HTR-8/SVneo (cell line): ENCODE results near the gene HNRNPU.

Source experiments
- DNase-seq: peaks from one replicate; pipeline ENCODE4 v3.0.0; 2011; ENCODE audit warnings: low spot score, mixed read lengths; ENCODE audit not compliant: insufficient read length
- FAIRE-seq: peaks from 2 replicates; lab custom pipeline; 2011; peaks lifted over from hg19 to GRCh38; lab: Jason Lieb, UNC

The HNRNPU gene

DNA sequence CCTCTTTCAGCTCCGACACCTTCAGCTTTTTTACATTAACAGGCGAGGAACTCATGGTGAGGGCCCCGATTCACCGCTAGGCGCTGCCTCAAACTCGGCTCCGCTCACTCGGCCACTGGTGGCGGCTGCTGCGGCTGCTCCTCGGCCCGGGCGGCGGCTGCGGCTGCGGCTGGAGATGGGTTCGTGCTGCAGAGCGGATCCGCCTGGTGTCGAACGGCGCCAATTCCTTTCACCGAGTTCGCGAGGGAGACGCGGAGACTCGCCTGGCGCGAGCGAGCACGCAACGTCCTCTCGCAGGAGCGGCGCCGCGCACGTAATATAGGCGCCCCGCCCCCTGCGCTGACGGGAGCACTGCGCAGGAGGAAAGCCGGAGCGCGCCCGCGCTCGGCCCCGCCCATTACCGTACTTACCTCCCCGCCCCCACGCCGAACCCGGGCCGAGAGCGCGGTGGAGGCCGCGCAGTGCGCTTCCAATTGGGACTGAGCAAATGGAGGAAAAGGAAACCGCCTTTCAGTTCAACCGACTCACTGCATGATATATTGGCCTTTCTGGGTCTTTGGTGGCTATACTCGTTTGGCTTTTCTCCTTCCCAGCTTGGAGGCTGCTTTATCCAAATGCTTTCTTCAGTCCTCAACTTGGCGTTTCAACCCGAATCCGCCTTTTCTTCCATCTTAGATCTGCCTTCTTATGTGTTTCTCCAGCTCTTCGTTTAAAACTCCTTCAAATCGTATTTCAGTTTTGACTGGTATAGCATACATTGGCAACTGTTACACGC, at the start of gene HNRNPU:
TSS of gene HNRNPU (minus strand) at position 291 of the 775 bp plus-strand sequence. CDS start at position 55, 236 bp downstream.
- FAIRE-seq, result peak; percentile 97

DNA sequence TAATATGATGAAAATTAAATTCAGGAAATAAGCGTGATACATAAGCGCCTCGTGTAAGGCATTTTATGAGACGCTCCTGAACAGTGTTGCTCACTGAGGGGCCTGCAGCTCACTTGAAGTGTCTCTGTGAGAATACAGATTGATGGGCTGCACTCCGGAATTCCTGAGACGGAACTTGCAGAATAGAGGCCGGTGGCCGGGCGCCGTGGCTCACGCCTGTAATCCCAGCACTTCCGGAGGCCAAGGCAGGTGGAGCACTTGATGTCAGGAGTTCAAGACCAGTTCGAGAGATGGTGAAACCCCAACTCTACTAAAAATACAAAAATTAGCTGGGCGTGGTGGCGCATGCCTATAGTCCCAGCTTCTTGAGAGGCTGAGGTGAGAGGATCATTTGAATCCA, 49.5 kb upstream of the HNRNPU start:
- DNase-seq (no peak), FAIRE-seq (no peak)

More for the DNA sequence above, at the start of gene HNRNPU:
- peak; percentile 89 for DNase-seq

DNA sequence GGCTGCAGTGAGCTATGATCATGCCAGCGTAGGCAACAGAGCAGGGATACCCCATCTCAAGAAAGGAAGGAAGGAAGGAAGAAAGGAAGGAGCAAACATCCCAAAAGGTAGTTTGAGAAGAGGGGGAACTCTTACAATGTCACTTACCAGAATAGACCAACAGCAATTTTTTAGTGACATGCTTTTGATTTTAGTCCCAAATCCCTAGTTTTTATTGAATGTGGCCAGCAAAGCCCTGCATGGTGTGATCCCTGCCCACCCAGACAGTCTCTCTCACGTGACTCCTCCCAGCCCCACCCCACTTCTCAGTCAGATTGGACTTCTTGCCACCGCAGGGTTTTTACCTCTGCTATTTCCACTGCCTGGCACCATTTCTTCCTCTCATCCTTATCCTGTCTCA, 39.8 kb upstream of the HNRNPU start:
- no peak for DNase-seq
- FAIRE-seq, result no peak

DNA sequence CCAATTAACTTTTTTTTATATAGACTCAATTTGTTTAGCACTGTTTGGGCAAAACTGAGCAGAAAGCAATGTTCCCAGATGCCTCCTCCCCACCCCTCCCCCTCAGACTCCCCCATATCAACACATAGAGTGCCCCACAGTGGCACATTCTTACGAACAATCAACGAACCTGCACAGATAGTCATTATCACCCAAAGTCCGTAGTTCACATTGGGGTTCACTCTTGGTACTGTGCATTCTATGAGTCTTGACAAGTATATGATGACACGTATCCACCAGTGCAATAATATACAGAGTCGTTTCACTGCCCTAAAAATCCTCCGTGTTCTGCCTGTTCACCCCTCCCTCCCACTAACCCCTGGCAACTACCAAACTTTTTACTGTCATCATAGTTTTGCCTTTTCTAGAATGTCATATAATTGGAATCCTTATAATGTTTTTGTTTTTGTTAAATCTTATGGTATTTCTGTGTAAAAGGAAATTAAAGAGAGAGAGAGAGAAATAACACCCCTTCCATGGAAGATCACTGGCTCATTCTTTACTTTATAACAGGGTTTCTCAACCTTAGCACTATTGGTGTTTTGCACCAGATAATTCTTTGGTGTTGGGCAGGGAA, 37.2 kb upstream of the HNRNPU start:
- FAIRE-seq, result no peak

DNA sequence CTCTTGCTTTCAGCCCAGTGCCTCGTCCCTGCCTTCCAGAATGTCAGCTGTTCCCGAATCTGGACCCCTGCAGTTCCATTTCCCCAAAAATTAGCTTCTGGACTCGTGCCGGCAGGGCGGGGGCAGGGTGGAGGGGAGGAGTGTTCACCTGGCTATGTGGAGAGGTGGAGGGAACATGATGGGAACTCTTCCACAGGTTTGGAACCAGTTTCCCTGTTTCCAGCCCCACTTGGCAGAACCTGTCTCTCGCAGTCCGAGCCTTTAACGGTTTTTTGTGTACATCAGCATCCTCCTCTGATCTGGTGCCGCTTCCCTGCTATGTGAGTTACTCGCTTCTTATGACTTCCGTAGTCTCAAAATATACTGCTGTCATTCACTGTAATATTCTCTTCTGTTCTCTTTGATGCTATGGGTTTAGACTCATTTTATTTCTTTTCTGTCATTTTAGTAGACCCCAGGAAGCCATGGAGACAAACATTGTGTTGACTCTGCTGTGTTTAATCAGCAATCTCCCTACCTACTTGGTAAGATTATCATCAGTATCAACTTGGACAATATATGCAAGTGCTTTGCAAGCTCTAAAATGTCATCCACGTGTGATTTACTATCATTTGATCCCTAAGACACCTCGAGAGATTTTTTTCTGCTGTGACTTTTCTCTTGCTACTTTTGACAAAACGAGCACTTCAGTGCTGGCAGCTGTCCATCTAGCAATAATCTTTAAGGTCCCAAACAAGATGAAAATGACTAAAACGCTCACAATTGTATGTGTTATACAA, 33.3 kb upstream of the HNRNPU start:
- FAIRE-seq, result no peak
- no peak for DNase-seq

More for the DNA sequence above, 37.2 kb upstream of the HNRNPU start:
- DNase-seq, result no peak

DNA sequence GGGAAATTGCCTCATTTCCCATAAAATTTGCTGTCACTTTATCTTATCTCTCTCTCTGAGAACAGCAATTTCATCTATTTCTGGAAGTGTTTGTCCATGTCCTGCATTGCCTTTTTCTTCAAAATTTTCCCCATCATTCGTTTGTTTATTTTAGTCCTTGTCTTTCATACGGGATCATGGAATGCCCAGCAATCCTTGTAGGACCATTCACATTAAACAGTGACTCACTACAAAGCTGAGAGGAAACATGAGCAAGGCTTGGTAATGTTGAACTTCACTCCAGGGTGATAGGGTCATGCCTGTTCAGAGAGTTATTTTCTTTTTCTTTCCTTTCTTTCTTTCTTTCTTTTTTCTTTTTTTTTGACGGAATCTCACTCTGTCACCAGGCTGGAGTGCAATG, 32.2 kb upstream of the HNRNPU start:
- DNase-seq (peak; percentile 61), FAIRE-seq (no peak)

DNA sequence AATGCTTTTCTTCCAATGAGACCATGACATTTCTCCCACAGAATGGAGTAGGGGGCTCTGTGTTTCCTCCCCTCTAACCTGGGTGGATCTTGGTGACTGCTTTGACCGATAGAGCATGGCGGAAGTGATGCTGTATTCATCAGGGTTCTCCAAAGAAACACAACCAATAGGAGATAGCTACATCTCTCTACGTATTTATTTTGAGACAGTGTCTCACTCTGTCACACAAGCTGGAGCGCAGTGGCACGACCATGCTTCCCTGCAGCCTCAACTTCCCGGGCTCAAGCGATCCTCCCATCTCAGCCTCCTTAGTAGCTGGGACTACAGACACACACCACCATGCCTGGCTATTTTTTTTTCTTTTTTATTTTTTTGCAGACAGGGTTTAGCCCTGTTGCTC, 29.5 kb upstream of the HNRNPU start:
- no peak for DNase-seq
- FAIRE-seq, result no peak

DNA sequence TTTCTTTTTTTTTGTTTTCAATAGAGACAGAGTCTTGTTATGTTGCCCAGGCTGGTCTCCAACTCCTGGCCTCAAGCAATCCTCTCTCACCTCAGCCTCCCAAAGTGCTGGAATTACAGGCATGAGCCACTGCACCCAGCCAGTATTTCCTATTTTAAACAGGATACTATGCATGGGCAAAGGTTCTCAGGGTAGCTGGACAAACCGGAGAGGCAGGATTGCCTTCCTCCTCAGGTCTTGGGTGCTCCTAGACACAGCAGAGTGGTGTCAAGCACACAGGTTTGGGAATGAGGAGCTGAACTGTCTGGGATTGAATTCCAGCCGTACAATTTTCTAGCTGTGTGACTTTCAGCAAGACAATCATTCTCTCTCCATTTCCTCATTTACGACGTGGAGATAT, 22.9 kb upstream of the HNRNPU start:
- DNase-seq, result no peak
- no peak for FAIRE-seq

DNA sequence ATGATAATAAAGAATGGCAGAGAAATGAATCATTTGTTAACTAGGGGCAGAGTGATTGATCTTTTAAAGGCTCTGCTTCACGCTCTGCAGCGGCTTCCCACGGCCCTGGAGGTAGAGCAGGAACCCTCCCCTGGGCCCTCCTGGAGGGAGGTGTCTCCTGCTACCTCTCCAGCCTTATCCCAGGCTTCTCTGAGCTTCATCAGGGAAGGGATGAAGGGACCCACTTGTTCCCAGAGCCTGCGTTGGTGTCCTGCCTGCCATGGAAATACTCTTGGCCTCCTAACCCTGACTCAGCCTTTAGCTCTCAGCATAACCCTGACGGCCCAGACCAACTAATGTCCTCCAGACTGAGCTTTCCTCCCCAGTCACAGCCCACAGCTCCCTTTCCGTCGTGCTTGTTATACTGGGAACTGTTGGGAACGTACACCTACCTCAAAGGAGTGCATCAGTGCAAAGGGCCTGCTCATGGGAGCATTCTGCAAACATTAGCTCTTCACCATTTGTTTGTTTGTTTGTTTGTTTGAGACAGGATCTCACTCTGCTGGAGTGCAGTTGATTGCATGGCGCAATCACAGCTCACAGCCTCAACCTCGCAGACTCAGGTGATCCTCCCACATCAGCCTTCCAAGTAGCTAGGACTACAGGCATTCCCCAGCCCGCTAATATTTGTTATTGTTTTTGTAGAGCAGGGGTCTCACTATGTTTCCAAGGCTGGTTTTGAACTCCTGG, 17.4 kb upstream of the HNRNPU start:
- FAIRE-seq (no peak), DNase-seq (no peak)

DNA sequence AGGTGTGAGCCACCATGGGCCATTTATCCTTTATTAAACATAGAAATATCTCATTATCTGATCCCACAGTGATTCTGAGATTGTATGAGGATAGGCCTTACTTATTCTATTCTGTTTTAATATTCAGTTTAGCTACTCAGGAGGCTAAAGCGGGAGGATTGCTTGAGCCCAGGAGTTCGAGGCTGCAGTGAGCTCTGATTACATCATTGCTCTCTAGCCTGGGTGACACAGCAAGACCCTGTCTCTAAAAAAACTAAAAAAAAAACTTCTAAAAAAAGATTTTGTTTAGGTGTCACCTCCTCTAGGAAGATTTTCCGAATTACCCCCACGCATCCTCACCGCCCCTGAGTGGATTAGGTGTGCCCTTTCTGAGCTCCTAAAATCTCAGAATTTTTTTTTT, 14.3 kb upstream of the HNRNPU start:
- DNase-seq (no peak), FAIRE-seq (no peak)

DNA sequence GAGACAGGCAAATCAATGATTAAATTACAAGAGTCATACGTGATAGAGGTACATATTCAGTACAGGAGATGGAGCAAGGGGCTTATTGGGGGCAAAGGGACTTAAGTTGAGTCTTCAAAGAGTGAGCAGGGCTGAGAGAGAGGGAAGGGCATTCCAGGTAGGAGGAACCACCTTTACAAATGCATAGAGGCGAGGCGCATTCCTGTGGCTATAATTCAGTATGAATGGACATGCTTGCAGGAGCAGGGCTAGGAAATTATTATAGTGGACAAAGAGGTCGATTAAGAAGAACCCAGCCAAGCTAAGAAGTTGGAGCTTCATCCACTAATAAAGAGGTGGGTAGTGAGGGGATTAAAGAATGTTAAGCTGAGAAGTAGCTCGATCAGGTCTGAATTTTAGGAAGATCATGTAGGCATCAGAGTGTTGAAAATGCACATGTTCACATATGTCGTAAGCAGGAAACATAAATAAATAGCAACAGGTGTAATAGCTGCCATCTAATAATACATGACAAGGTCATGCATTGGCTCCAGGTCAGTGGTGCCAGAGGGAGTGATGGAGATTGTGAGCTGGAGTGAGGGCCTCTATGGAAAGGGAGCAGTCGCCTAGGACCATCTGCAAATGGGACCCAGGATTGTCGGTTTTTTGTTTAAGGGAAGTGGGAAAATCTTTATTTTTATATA, 12.0 kb upstream of the HNRNPU start:
- DNase-seq (no peak), FAIRE-seq (no peak)

DNA sequence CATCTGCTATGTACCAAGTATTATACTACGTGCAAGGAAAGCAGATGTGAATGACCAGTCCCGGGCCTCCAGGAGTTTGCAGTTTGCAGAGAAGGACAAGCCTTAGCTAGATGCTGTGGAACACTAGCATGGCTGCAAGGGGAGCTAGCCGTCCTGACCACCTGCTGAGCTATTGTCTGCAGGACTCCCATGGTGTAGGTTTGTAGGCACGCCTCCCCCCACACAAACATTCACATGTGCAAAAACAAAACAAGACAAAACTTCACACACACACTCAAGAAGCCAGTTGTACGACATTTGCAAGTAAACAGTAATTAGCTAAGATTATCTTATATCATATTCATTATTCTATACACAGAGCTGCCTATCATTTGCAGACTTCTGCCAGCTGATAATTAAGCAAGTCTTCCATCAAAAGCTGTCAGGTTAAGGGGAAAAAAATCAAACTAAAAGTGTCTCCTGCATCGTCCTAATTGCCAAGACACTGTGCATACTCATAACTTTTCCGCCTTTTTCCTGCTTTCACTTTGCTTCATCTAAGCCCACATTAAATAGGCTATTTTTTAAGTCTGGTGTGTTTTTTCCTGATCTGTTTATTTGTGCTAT, 10.7 kb upstream of the HNRNPU start:
- DNase-seq, result no peak
- FAIRE-seq, result no peak

DNA sequence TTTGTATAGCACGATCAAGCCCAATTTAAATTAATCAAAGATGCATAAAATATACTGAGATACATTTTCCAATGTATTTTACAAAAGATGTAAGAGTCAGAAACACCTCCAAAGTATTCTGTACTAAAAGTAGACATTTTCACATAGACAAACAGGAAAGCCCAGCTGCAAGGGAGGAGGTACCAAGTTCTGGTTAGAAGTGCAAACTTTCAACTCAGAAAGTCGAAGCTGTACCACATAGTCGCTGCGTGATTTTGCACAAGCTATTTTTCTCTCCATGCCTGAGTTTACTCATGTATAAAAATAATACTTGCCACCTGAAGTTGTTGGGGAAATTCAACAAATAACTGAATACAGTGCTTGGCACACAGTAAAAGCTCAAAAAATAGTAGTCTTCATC, 5.6 kb upstream of the HNRNPU start:
- FAIRE-seq (no peak), DNase-seq (no peak)

DNA sequence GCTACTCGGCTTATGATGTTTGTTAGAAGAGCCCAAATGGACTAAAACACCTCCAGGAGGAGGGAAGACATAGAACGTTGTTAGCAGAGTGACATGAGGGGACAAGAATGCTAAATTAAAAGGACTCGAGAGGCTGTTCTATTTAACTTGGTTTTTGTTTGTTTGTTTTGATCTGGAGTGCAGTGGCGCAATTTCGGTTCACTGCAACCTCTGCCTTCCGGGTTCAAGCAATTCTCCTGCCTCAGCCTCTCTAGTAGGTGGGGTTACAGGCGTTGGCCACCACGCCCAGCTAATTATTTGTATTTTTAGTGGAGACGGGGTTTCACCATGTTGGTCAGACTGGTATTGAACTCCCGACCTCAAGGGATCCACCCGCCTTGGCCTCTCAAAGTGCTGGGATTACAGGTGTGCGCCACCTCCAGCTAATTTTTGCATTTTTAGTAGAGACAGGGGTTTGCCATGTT, 5.1 kb upstream of the HNRNPU start:
- no peak for DNase-seq
- no peak for FAIRE-seq

DNA sequence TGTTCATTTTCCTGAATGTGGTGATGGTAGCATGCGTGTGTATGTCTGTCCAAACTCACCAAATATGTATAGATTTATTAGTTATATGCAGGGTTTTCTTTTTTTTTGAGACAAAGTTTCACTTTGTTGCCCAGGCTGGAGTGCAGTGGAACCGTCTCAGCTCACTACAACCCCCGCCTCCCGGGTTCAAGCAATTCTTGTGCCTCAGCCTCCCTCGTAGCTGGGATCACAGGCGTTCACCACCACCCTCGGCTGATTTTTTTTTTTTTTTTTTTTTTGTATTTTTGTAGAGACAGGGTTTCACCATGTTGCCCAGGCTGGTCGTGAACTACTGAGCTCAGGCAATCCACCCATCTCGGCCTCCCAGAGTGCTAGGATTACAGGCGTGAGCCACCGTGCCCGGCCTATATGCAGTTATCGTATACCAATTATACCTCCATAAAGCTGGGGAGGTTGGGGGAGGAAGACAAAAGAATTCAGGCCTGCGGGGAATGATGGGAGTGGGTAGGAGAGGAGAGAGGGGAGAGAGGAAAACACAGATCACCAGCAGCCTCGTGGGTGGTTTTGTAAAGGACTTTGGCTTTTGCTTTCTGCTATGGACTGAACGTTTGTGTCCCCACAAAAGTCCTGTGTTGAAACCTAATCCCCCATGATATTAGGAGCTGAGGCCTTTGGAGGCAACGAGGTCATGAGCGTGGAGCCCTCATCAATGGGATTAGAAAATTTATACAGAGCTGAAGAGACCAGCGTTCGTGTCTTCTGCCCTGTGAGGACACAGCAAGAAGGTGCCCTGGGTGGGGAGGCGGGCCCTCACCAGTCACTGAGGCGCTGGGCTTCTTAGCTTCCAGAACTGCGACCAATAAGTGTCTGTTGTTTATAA, 4.4 kb upstream of the HNRNPU start:
- FAIRE-seq (no peak), DNase-seq (no peak)

DNA sequence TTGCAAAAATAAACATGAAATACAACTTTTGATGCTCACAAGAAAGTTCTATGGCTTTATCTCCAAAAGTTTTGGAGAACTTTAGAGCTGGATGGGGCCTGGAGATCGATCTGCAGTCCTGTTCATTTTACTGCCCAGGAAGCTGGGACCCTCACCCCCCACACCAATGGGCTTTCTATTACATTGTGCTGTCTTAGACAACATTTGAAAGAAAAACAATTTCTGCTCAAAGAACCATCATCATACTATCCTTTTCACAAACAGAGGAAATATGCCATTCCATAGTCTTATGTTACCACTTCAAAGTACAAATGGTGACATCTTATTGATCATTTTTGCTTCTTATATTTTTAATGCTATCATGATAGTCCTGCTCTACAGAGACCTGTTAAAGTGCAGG, 2.0 kb upstream of the HNRNPU start:
- DNase-seq (no peak), FAIRE-seq (no peak)

DNA sequence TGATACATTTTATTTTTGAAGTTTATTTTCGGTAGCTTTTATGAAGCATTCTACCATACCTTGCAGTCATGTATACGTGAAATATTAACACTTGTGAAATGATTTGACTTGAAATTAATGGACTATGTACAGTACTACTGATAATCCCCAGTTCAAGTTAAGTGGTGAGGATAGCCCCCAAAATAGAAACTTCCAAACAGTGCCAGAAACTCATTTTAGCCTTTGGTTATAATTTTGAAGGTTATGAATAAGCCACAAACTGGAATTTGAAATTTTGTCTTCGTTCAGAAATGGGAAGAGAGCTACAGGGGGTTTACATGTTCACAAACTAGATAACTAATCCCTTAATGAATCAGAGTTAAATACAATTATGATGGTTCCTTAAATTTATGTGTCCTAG, 1.5 kb upstream of the HNRNPU start:
- FAIRE-seq (no peak), DNase-seq (no peak)

DNA sequence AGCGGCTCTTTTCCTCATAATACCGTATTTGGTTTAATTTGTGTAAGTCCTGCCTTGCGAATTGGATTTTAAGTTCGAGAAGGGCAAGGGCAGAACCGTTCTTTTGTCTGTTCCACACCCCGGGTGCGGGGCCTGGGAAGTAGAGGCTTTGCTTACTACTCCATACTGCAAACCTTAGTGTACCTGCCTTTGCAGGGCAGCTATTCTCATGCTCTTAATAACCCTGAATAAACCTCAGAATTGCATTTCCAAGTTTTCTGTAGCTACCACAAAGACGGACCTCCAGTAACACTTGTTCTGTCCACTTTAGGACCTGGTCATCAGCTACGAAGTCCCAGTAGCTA, 657 bp upstream of the HNRNPU start:
- DNase-seq (no peak), FAIRE-seq (no peak)
